Stomach (tissue), 9 donors: ENCODE results near the gene SMTNL2. TPM values are rescaled to one million over a fixed set of nuclear protein-coding genes. Genes with fewer than 3 reads are reported as not detected.
A peak's percentile ranks its signal among the peaks of the same experiment; 100 is the strongest.

Experiments
- DNase-seq, 2 donors: peaks; one replicate each; pipeline versions ENCODE4 v3.0.0 to v3.0.0-alpha.2; 2013 to 2019
- H3K27ac ChIP-seq, 5 donors: fragments of 200-600 bp in 4 of 5; sonication (generic) in 4 of 5; one replicate each; pipeline ENCODE4 v1.5.1; 2013 to 2019; ENCODE audit warnings: mild to moderate bottlenecking in 1 of 5, moderate library complexity in 1 of 5
- H3K27me3 ChIP-seq, 3 donors: fragments of 200-600 bp; sonication (generic); one replicate each; pipeline ENCODE4 v1.5.1; 2017 to 2019; ENCODE audit warnings: mixed run types in 1 of 3
- H3K36me3 ChIP-seq, 4 donors: fragments of 200-600 bp; sonication (generic); 1 replicate in 3 of 4; 2 replicates in 1 of 4; pipeline ENCODE4 v1.5.1; 2016 to 2019
- H3K4me1 ChIP-seq, 4 donors: fragments of 200-600 bp; sonication (generic); one replicate each; pipeline ENCODE4 v1.5.1; 2016 to 2019
- H3K4me3 ChIP-seq, 4 donors: fragments of 200-600 bp; sonication (generic) in 3 of 4; one replicate each; pipeline ENCODE4 v1.5.1; 2016 to 2019; ENCODE audit warnings: mild to moderate bottlenecking in 1 of 4
- H3K9me3 ChIP-seq, 4 donors: fragments of 200-600 bp; sonication (generic); one replicate each; pipeline ENCODE4 v1.5.1; 2016 to 2019
- EP300 ChIP-seq: sonication (generic); formaldehyde crosslinking; IDR thresholded peaks from one replicate; pipeline ENCODE4 v1.6.1; 2017; ENCODE audit warnings: antibody characterized with exemption
- POLR2A ChIP-seq, 4 donors: fragments of 450-650 bp; IDR thresholded peaks; one replicate each; pipeline ENCODE4 v1.6.1; 2016; ENCODE audit warnings: antibody characterized with exemption in 4 of 4, control low read depth in 2 of 4, mild to moderate bottlenecking in 1 of 4, moderate library complexity in 1 of 4
- POLR2AphosphoS5 ChIP-seq, 3 donors: sonication (generic); formaldehyde crosslinking; IDR thresholded peaks; one replicate each; pipeline ENCODE4 v1.6.1; 2016; ENCODE audit warnings: antibody characterized with exemption in 3 of 3
- WGBS, 5 donors: extraction: QIAGEN DNeasy Blood & Tissue Kit in 3 of 5; methylation state at CpG; one replicate each; pipeline versions ENCODE4 v1.1.5 to v1.1.7; 2013 to 2018; 5-methylcytosine and 5-hydroxymethylcytosine counted together
- intact Hi-C: fragments of 100-400 bp; cut with DNase I; formaldehyde crosslinking; loops from one replicate; pipeline ENCODE4 v1.15.1; 2023; ENCODE audit warnings: low total_unique reads
- polyA plus RNA-seq, 3 donors: library from polyadenylated mRNA; stranded (reverse); fragments of 200-250 nt; gene quantifications; one replicate each; pipeline ENCODE4 v1.2.3, GENCODE V29; 2013
- total RNA-seq, 5 donors: library from RNA; depleted of rRNA; stranded (reverse); fragments of >200 nt; gene quantifications; one replicate each; pipeline versions ENCODE4 v1.1.0 to v1.2.3, GENCODE V29; 2014 to 2016
- TF ChIP-seq, protein P1 (sequence below), 7 experiments: fragments of 450-650 bp in 4 of 7; fragments of 200-600 bp in 3 of 7; sonication (generic) in 3 of 7; IDR thresholded peaks; one replicate each; pipeline ENCODE4 v1.5.1; 2016 to 2019; ENCODE audit warnings: antibody characterized with exemption in 7 of 7, control low read depth in 2 of 7, mild to moderate bottlenecking in 1 of 7
- donor health status: healthy with polysubstance abuse.
- donor health status: Bipolar disorder and iron deficiency.
- donor health status: healthy.

SMTNL2 gene
- total and polyA plus RNA-seq, 8 donors, result 0.50 to 1.9 (median 1.5) TPM; not detected in 4

- Histone ChIP-seq H3K36me3 (no peaks in the 10 kb centered on the region), H3K27ac (peak overlapping the region in 1 of 5 donors; percentile 60), H3K27me3 (peaks cover 15 to 57% (median 20%) of the 10 kb centered on the region in 3 donors), H3K4me3 (peak overlapping the region; percentile 47 to 67 (median 53)), H3K9me3 (no peaks in the 10 kb centered on the region), H3K4me1 (peaks cover 15 to 22% (median 20%) of the 10 kb centered on the region in 4 donors)
- WGBS, 5 donors, result 11 to 26% (median 18%) methylated on average over 24 to 57 of the region's 57 CpGs
- intact Hi-C loops, result no loop called here
- TF ChIP-seq EP300, result no peak
- TF ChIP-seq POLR2A (IDR thresholded peaks at IDR 0.05), result no peak
- TF ChIP-seq POLR2AphosphoS5 (IDR thresholded peaks at IDR 0.05), result no peak
- TF ChIP-seq, protein P1, sequence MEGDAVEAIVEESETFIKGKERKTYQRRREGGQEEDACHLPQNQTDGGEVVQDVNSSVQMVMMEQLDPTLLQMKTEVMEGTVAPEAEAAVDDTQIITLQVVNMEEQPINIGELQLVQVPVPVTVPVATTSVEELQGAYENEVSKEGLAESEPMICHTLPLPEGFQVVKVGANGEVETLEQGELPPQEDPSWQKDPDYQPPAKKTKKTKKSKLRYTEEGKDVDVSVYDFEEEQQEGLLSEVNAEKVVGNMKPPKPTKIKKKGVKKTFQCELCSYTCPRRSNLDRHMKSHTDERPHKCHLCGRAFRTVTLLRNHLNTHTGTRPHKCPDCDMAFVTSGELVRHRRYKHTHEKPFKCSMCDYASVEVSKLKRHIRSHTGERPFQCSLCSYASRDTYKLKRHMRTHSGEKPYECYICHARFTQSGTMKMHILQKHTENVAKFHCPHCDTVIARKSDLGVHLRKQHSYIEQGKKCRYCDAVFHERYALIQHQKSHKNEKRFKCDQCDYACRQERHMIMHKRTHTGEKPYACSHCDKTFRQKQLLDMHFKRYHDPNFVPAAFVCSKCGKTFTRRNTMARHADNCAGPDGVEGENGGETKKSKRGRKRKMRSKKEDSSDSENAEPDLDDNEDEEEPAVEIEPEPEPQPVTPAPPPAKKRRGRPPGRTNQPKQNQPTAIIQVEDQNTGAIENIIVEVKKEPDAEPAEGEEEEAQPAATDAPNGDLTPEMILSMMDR (IDR thresholded peaks at IDR 0.05), result no peak
- no peak for DNase-seq
These were observed 748 bp downstream of the SMTNL2 start for GRCh38 chr17:4584917-4585637.

DNA sequence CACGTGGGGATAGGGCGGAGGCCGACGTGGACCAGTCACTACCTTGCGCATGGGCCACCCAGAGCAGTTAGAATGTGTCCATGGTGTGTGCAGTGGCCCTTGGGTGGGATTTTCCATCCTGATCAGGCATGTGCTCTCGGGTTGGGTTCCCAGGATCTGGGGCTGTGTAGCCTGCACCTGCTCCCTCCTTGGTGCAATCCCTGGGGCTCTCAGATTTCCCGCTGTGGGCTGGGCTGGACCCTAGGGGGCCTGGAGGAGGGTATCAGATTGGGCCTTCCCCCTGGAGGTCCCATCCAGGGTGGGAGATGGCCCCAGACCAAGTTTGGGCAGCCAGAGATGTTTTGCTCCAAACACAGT is 1.3 kb downstream of the SMTNL2 start:
- H3K9me3 ChIP-seq, result no peaks in the 10 kb centered on the region
- no peaks in the 10 kb centered on the region for H3K36me3 ChIP-seq
- no peak for TF ChIP-seq EP300
- no peak for TF ChIP-seq POLR2A (IDR thresholded peaks at IDR 0.05)
- TF ChIP-seq, protein P1 (IDR thresholded peaks at IDR 0.05), result no peak
- no peak for TF ChIP-seq POLR2AphosphoS5 (IDR thresholded peaks at IDR 0.05)
- H3K27ac ChIP-seq, result no peak overlapping the region
- peaks cover 15 to 22% (median 20%) of the 10 kb centered on the region in 4 donors for H3K4me1 ChIP-seq
- intact Hi-C loops, result no loop called here
- DNase-seq, result no peak
- H3K27me3 ChIP-seq, result peaks cover 15 to 55% (median 20%) of the 10 kb centered on the region in 3 donors
- WGBS, 5 donors, result 57 to 81% (median 70%) methylated on average over 1 to 7 of the region's 7 CpGs
- no peak overlapping the region for H3K4me3 ChIP-seq

GRCh38 chr17:4586043-4586442 is 1.7 kb downstream of the SMTNL2 start:
- Histone ChIP-seq H3K36me3 (no peaks in the 10 kb centered on the region), H3K9me3 (no peaks in the 10 kb centered on the region), H3K4me1 (peaks cover 15 to 22% (median 20%) of the 10 kb centered on the region in 4 donors), H3K27me3 (peaks cover 15 to 53% (median 20%) of the 10 kb centered on the region in 3 donors), H3K4me3 (no peak overlapping the region), H3K27ac (no peak overlapping the region)
- 83 to 91% (median 90%) methylated on average over 9 of the region's 9 CpGs for WGBS, 5 donors
- intact Hi-C loops, result no loop called here
- no peak for TF ChIP-seq POLR2A (IDR thresholded peaks at IDR 0.05)
- TF ChIP-seq POLR2AphosphoS5 (IDR thresholded peaks at IDR 0.05), result no peak
- TF ChIP-seq EP300, result no peak
- TF ChIP-seq, protein P1 (IDR thresholded peaks at IDR 0.05), result no peak
- DNase-seq, result no peak

DNA sequence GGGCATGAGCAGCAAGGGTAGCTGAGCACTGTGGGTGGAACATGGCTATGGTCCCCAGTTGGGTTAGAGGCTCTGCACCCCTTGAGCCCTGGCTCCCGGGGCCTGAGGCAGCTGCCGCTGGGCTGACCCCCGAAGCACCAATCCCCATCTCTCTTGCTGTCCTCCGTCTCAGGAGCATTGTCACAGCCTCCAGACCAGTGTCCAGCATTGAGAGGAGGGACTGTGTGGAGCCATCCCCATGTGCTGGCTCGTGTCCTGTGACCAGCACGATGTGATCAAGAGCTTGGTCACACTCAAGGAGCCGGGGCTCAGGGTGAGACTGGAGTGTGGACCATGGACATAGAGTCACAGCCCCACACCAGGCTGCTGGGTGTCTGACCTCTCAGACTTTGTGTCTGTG is 2.9 kb downstream of the SMTNL2 start:
- no peaks in the 10 kb centered on the region for H3K36me3 ChIP-seq
- no peak overlapping the region for H3K4me3 ChIP-seq
- no peaks in the 10 kb centered on the region for H3K9me3 ChIP-seq
- intact Hi-C loops, result no loop called here
- TF ChIP-seq POLR2A (IDR thresholded peaks at IDR 0.05) (no peak), EP300 (no peak)
- TF ChIP-seq, protein P1 (IDR thresholded peaks at IDR 0.05), result no peak
- peaks cover 15 to 50% (median 20%) of the 10 kb centered on the region in 3 donors for H3K27me3 ChIP-seq
- no peak for DNase-seq
- 86 to 100% (median 95%) methylated on average over 3 to 7 of the region's 7 CpGs for WGBS, 5 donors
- H3K27ac ChIP-seq, result no peak overlapping the region
- H3K4me1 ChIP-seq, result peaks cover 15 to 22% (median 20%) of the 10 kb centered on the region in 4 donors
